Neural cell (in vitro differentiated cells): ENCODE data around the gene SLC17A5. TPM values are rescaled to one million over a fixed set of nuclear protein-coding genes. Genes with fewer than 3 reads are reported as not detected.

Experiments
- H2AFZ ChIP-seq: fragments of 200-600, 300-800 bp; sonication (generic), shearing (Covaris generic); 2 replicates; pipeline ENCODE4 v1.6.0; 2014; ENCODE audit warnings: low read depth, mild to moderate bottlenecking, antibody characterized with exemption, low read length, moderate library complexity
- H3F3A ChIP-seq: fragments of 200-600 bp; shearing (Covaris generic); 2 replicates; pipeline ENCODE4 v1.6.1; 2016; ENCODE audit warnings: mild to moderate bottlenecking, moderate library complexity, mixed read lengths, antibody characterized with exemption, low read length; ENCODE audit not compliant: insufficient read depth, poor library complexity, severe bottlenecking
- H3K27ac ChIP-seq: fragments of 200-600, 300-800 bp; sonication (generic), shearing (Covaris generic); 2 replicates; pipeline ENCODE4 v1.5.1; 2014; ENCODE audit warnings: mild to moderate bottlenecking, low read length, moderate library complexity
- H3K27me3 ChIP-seq: fragments of 300-800, 200-600 bp; sonication (generic), shearing (Covaris generic); 2 replicates; pipeline ENCODE4 v1.6.0; 2014; ENCODE audit warnings: mild to moderate bottlenecking, low read depth, low read length, moderate library complexity; ENCODE audit not compliant: insufficient read depth
- H3K36me3 ChIP-seq: fragments of 300-800, 200-600 bp; sonication (generic), shearing (Covaris generic); 2 replicates; pipeline ENCODE4 v1.5.1; 2014; ENCODE audit warnings: mild to moderate bottlenecking, antibody characterized with exemption, low read length, moderate library complexity; ENCODE audit not compliant: insufficient read depth
- H3K4me2 ChIP-seq: fragments of 300-800, 200-600 bp; sonication (generic), shearing (Covaris generic); 2 replicates; pipeline ENCODE4 v1.6.0; 2014; ENCODE audit warnings: mild to moderate bottlenecking, low read length
- H3K4me3 ChIP-seq: fragments of 300-800, 200-600 bp; sonication (generic), shearing (Covaris generic); 2 replicates; pipeline ENCODE4 v1.5.1; 2014; ENCODE audit warnings: mild to moderate bottlenecking, low read length, moderate library complexity
- H3K79me2 ChIP-seq: fragments of 200-600 bp; shearing (Covaris generic); replicated peaks from 2 replicates; pipeline ENCODE4 v1.6.0; 2014; ENCODE audit warnings: mild to moderate bottlenecking, low read length, moderate library complexity; ENCODE audit not compliant: insufficient read depth
- H3K9ac ChIP-seq: fragments of 300-800, 200-600 bp; sonication (generic), shearing (Covaris generic); 2 replicates; pipeline ENCODE4 v1.6.1; 2016; ENCODE audit warnings: mild to moderate bottlenecking, low read length, mixed read lengths
- H3K9me2 ChIP-seq: fragments of 200-600 bp; shearing (Covaris generic); 2 replicates; pipeline ENCODE4 v1.6.1; 2016; ENCODE audit warnings: mild to moderate bottlenecking, low read length, mixed read lengths; ENCODE audit not compliant: insufficient read depth
- H3K9me3 ChIP-seq: fragments of 200-600, 300-800 bp; sonication (generic), shearing (Covaris generic); 2 replicates; pipeline ENCODE4 v1.6.1; 2016; ENCODE audit warnings: mild to moderate bottlenecking, mixed run types, low read length, moderate library complexity, mixed read lengths
- H4K20me1 ChIP-seq: fragments of 200-600 bp; shearing (Covaris generic); 2 replicates; pipeline ENCODE4 v1.6.1; 2016; ENCODE audit warnings: mild to moderate bottlenecking, mixed run types; ENCODE audit not compliant: insufficient read depth
- CTCF ChIP-seq: fragments of 450-650 bp; IDR thresholded peaks from 2 replicates; pipeline ENCODE4 v1.5.1; 2014; ENCODE audit warnings: antibody characterized with exemption, mild to moderate bottlenecking, moderate library complexity; ENCODE audit not compliant: poor library complexity, severe bottlenecking
- EP300 ChIP-seq: fragments of 450-650 bp; conservative IDR thresholded peaks from 2 replicates; pipeline ENCODE4 v1.6.1; 2014; ENCODE audit warnings: antibody characterized with exemption, mild to moderate bottlenecking, moderate library complexity; ENCODE audit not compliant: poor library complexity, severe bottlenecking
- EZH2 ChIP-seq: fragments of 200-600, 300-800 bp; shearing (Covaris generic), sonication (generic); IDR thresholded peaks from 2 replicates; pipeline ENCODE4 v1.6.1; 2014; ENCODE audit warnings: antibody characterized with exemption, low read length, borderline replicate concordance, mild to moderate bottlenecking; ENCODE audit not compliant: insufficient read depth, poor library complexity, severe bottlenecking
- MXI1 ChIP-seq: fragments of 450-650 bp; conservative IDR thresholded peaks from 2 replicates; pipeline ENCODE4 v1.6.1; 2014; ENCODE audit warnings: antibody characterized with exemption, mild to moderate bottlenecking; ENCODE audit not compliant: poor library complexity, severe bottlenecking
- POLR2AphosphoS5 ChIP-seq: IDR thresholded peaks from 2 replicates; pipeline ENCODE4 v1.6.1; 2012
- RAD21 ChIP-seq: fragments of 450-650 bp; conservative IDR thresholded peaks from 2 replicates; pipeline ENCODE4 v1.6.1; 2014; ENCODE audit warnings: antibody characterized with exemption, mild to moderate bottlenecking, moderate library complexity
- REST ChIP-seq: IDR thresholded peaks from 2 replicates; pipeline ENCODE4 v1.6.1; 2012; ENCODE audit warnings: borderline replicate concordance
- SMC3 ChIP-seq: fragments of 450-650 bp; conservative IDR thresholded peaks from 2 replicates; pipeline ENCODE4 v1.6.1; 2014; ENCODE audit warnings: antibody characterized with exemption, mild to moderate bottlenecking, moderate library complexity; ENCODE audit not compliant: poor library complexity
- TAF1 ChIP-seq: IDR thresholded peaks from 2 replicates; pipeline ENCODE4 v1.6.1; 2012; ENCODE audit warnings: low read depth
- polyA plus RNA-seq: library from polyadenylated mRNA; depleted of rRNA; stranded (reverse); fragments of >200 nt; gene quantifications from 2 replicates; pipeline ENCODE4 v1.2.3, GENCODE V29; 2014

Gene SLC17A5
- polyA plus RNA-seq, 1 donor from 2014 or later = 12.3 TPM

GRCh38 chr6:73637404-73637803 lies 16.4 kb downstream of the SLC17A5 start:
- no peaks in the 10 kb centered on the region for H3F3A ChIP-seq
- H3K9me3 ChIP-seq = no peaks in the 10 kb centered on the region
- H3K4me2 ChIP-seq = no peak overlapping the region
- no peak overlapping the region for H3K27ac ChIP-seq
- H3K27me3 ChIP-seq = no peaks in the 10 kb centered on the region
- no peak overlapping the region for H2AFZ ChIP-seq
- no peak overlapping the region for H3K9ac ChIP-seq
- no peak for TF ChIP-seq TAF1
- no peak for TF ChIP-seq MXI1
- no peak for TF ChIP-seq SMC3
- no peak for TF ChIP-seq EP300
- no peak for TF ChIP-seq EZH2
- no peak for TF ChIP-seq REST
- no peak for TF ChIP-seq CTCF
- no peak for TF ChIP-seq POLR2AphosphoS5
- TF ChIP-seq RAD21 = no peak
- no peaks in the 10 kb centered on the region for H4K20me1 ChIP-seq
- H3K9me2 ChIP-seq = no peaks in the 10 kb centered on the region
- peaks cover 6% of the 10 kb centered on the region for H3K36me3 ChIP-seq
- no peak overlapping the region for H3K4me3 ChIP-seq
- no peaks in the 10 kb centered on the region for H3K79me2 ChIP-seq

GRCh38 chr6:73636048-73636447 lies 17.7 kb downstream of the SLC17A5 start:
- H3F3A ChIP-seq = no peaks in the 10 kb centered on the region
- TF ChIP-seq MXI1 = no peak
- no peak for TF ChIP-seq TAF1
- TF ChIP-seq RAD21 = no peak
- no peak for TF ChIP-seq REST
- TF ChIP-seq CTCF = no peak
- no peak for TF ChIP-seq EZH2
- no peak for TF ChIP-seq POLR2AphosphoS5
- no peak for TF ChIP-seq SMC3
- TF ChIP-seq EP300 = no peak

More at GRCh38 chr6:73636048-73636447, 17.7 kb downstream of the SLC17A5 start:
- H3K4me2 ChIP-seq = no peak overlapping the region
- H3K9me2 ChIP-seq = no peaks in the 10 kb centered on the region
- peaks cover 6% of the 10 kb centered on the region for H3K36me3 ChIP-seq
- no peaks in the 10 kb centered on the region for H4K20me1 ChIP-seq
- no peak overlapping the region for H3K27ac ChIP-seq
- H2AFZ ChIP-seq = no peak overlapping the region
- H3K9ac ChIP-seq = no peak overlapping the region
- H3K79me2 ChIP-seq = no peaks in the 10 kb centered on the region
- no peaks in the 10 kb centered on the region for H3K9me3 ChIP-seq
- no peak overlapping the region for H3K4me3 ChIP-seq
- no peaks in the 10 kb centered on the region for H3K27me3 ChIP-seq
